ENCODE data around the gene EXOC4.
"Not testable (repeated sequence)": the region's sequence is repeated elsewhere in the genome, so short reads cannot be mapped to it uniquely, and the experiment has no call there.

EXOC4 gene

GRCh38 chr7:133857376-133858119 lies 604.7 kb downstream of the EXOC4 start:
- no peak for DNase-seq (ENCODE audit: low read depth in 1 of 2, low spot score in 1 of 2)

- DNase-seq (ENCODE audit: low read depth in 1 of 2, low spot score in 1 of 2) = no peak
These were observed 605.4 kb downstream of the EXOC4 start for GRCh38 chr7:133858311-133858710.

- DNase-seq (ENCODE audit: low read depth in 1 of 2, low spot score in 1 of 2) = no peak
These were observed 606.4 kb downstream of the EXOC4 start for GRCh38 chr7:133859231-133859630.

- no peak for DNase-seq (ENCODE audit: low read depth in 1 of 2, low spot score in 1 of 2)
These were observed 607.1 kb downstream of the EXOC4 start for GRCh38 chr7:133859871-133860450.

GRCh38 chr7:133860628-133861335 lies 607.9 kb downstream of the EXOC4 start:
- DNase-seq (ENCODE audit: low read depth in 1 of 2, low spot score in 1 of 2) = no peak

- DNase-seq (ENCODE audit: low read depth in 1 of 2, low spot score in 1 of 2) = no peak
These were observed 609.0 kb downstream of the EXOC4 start for GRCh38 chr7:133861876-133862275.

- DNase-seq (ENCODE audit: low read depth in 1 of 2, low spot score in 1 of 2) = no peak
These were observed 610.6 kb downstream of the EXOC4 start for GRCh38 chr7:133863362-133864061.

GRCh38 chr7:133869556-133869955 lies 616.7 kb downstream of the EXOC4 start:
- no peak for DNase-seq (ENCODE audit: low read depth in 1 of 2, low spot score in 1 of 2)

- no peak for DNase-seq (ENCODE audit: low read depth in 1 of 2, low spot score in 1 of 2)
These were observed 618.9 kb downstream of the EXOC4 start for GRCh38 chr7:133871757-133872156.

GRCh38 chr7:133873187-133873586 lies 620.3 kb downstream of the EXOC4 start:
- DNase-seq (ENCODE audit: low read depth in 1 of 2, low spot score in 1 of 2) = no peak

GRCh38 chr7:133873631-133874030 lies 620.8 kb downstream of the EXOC4 start:
- DNase-seq (ENCODE audit: low read depth in 1 of 2, low spot score in 1 of 2) = no peak

- DNase-seq (ENCODE audit: low read depth in 1 of 2, low spot score in 1 of 2) = no peak
These were observed 630.7 kb downstream of the EXOC4 start for GRCh38 chr7:133883591-133883990.

- DNase-seq (ENCODE audit: low read depth in 1 of 2, low spot score in 1 of 2) = no peak
These were observed 632.3 kb downstream of the EXOC4 start for GRCh38 chr7:133885213-133885612.

- no peak for DNase-seq (ENCODE audit: low read depth in 1 of 2, low spot score in 1 of 2)
These were observed 633.2 kb downstream of the EXOC4 start for GRCh38 chr7:133886086-133886485.

- no peak for DNase-seq (ENCODE audit: low read depth in 1 of 2, low spot score in 1 of 2)
These were observed 633.9 kb downstream of the EXOC4 start for GRCh38 chr7:133886797-133887196.

- DNase-seq (ENCODE audit: low read depth in 1 of 2, low spot score in 1 of 2) = no peak
These were observed 634.6 kb downstream of the EXOC4 start for GRCh38 chr7:133887459-133887858.

- no peak for DNase-seq (ENCODE audit: low read depth in 1 of 2, low spot score in 1 of 2)
These were observed 635.4 kb downstream of the EXOC4 start for GRCh38 chr7:133888061-133888930.

- no peak for DNase-seq (ENCODE audit: low read depth in 1 of 2, low spot score in 1 of 2)
These were observed 651.9 kb downstream of the EXOC4 start for GRCh38 chr7:133904776-133905175.

- not testable (repeated sequence) for DNase-seq (ENCODE audit: low read depth in 1 of 2, low spot score in 1 of 2)
These were observed 653.7 kb downstream of the EXOC4 start for GRCh38 chr7:133906553-133906952.

- no peak for DNase-seq (ENCODE audit: low read depth in 1 of 2, low spot score in 1 of 2)
These were observed 657.9 kb downstream of the EXOC4 start for GRCh38 chr7:133910761-133911160.

GRCh38 chr7:133911724-133912123 lies 658.8 kb downstream of the EXOC4 start:
- DNase-seq (ENCODE audit: low read depth in 1 of 2, low spot score in 1 of 2) = no peak

Data from activated CD4-positive, alpha-beta T cell treated with anti-CD3 and anti-CD28 coated beads, Interleukin-2, amount 50 U/mL, for 24 hours (primary cell).